ENCODE results near the gene CCDC80. TPM values are rescaled to one million over a fixed set of nuclear protein-coding genes. Genes with fewer than 3 reads are reported as not detected.

Gene CCDC80
- total RNA-seq, 3 donors from 2014 or later (not counting 1 experiment from before 2014, with no cell fraction given): 0.08 TPM; not detected in 2

GRCh38 chr3:112635674-112636073 lies 5.3 kb downstream of the CCDC80 start:
- Histone ChIP-seq H3K27me3 (ENCODE audit: control insufficient read depth, insufficient read depth, low read length) (no peaks in the 10 kb centered on the region), H3K36me3 (ENCODE audit: control insufficient read depth, insufficient read depth, low read length) (no peaks in the 10 kb centered on the region), H3K9me3 (ENCODE audit: control insufficient read depth, insufficient read depth, low read length) (no peaks in the 10 kb centered on the region), H3K27ac (ENCODE audit: low read length) (no peak overlapping the region), H3K4me3 (ENCODE audit: low read length) (no peak overlapping the region), H3K4me1 (ENCODE audit: control insufficient read depth, insufficient read depth, low read length) (no peaks in the 10 kb centered on the region)
- no peak for DNase-seq
- Mint-ChIP-seq H3K27ac (no peak overlapping the region), H3K4me3 (no peak overlapping the region), H3K36me3 (no peaks in the 10 kb centered on the region), H3K9me3 (no peaks in the 10 kb centered on the region), H3K4me1 (no peaks in the 10 kb centered on the region), H3K27me3 (ENCODE audit: low read depth in 2 of 2) (peaks cover 0 to 12% of the 10 kb centered on the region in 2 donors)
- no peak for ATAC-seq
- 100% methylated on average over 1 of the region's 1 CpG for WGBS (ENCODE audit: insufficient coverage)
- TF ChIP-seq, protein P1, sequence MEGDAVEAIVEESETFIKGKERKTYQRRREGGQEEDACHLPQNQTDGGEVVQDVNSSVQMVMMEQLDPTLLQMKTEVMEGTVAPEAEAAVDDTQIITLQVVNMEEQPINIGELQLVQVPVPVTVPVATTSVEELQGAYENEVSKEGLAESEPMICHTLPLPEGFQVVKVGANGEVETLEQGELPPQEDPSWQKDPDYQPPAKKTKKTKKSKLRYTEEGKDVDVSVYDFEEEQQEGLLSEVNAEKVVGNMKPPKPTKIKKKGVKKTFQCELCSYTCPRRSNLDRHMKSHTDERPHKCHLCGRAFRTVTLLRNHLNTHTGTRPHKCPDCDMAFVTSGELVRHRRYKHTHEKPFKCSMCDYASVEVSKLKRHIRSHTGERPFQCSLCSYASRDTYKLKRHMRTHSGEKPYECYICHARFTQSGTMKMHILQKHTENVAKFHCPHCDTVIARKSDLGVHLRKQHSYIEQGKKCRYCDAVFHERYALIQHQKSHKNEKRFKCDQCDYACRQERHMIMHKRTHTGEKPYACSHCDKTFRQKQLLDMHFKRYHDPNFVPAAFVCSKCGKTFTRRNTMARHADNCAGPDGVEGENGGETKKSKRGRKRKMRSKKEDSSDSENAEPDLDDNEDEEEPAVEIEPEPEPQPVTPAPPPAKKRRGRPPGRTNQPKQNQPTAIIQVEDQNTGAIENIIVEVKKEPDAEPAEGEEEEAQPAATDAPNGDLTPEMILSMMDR (IDR thresholded peaks at IDR 0.05): no peak
- intact Hi-C loops (cut with micrococcal nuclease): no loop called here

DNA sequence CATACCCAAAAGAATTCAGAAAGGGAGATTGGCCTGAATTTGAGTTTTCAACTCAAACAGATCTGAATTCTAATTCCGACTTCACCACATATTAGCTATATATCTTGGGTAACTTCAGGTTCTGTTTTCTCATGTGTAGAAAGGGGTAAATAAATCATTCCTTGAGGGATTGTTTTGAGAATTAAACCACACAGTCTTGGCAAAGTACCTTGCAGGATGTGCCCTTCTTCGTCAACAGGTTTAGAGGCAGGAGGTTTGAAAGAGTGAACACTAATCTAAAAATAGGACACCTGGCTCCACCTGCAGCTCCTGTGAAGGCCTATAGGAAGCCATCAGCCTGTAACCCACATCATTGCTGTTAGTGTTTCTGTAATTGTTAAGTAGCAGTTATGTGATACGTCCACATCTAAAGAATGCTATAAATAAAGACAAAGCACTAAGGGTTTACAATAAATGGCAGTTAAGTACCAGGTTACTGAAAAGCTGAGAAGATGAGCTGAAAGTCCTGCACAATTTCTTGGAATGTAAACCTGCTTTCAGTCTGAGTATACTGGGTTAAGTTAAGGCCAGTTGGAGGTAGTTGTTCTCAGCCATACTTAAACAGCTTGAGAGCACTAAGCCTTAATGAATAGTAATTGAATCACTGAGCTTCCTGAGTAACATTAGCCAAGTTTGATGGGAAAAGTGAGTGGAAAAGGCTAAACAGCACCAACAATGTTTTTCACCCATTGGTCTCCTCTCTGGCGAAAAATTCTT lies 6.0 kb downstream of the CCDC80 start:
- Histone ChIP-seq H3K27me3 (ENCODE audit: control insufficient read depth, insufficient read depth, low read length) (no peaks in the 10 kb centered on the region), H3K9me3 (ENCODE audit: control insufficient read depth, insufficient read depth, low read length) (no peaks in the 10 kb centered on the region), H3K4me3 (ENCODE audit: low read length) (no peak overlapping the region), H3K4me1 (ENCODE audit: control insufficient read depth, insufficient read depth, low read length) (no peaks in the 10 kb centered on the region), H3K36me3 (ENCODE audit: control insufficient read depth, insufficient read depth, low read length) (no peaks in the 10 kb centered on the region), H3K27ac (ENCODE audit: low read length) (no peak overlapping the region)
- peaks cover 0 to 12% of the 10 kb centered on the region in 2 donors for H3K27me3 Mint-ChIP-seq (ENCODE audit: low read depth in 2 of 2)
- no peaks in the 10 kb centered on the region for H3K4me1 Mint-ChIP-seq
- H3K27ac Mint-ChIP-seq: no peak overlapping the region
- no peaks in the 10 kb centered on the region for H3K9me3 Mint-ChIP-seq
- ATAC-seq (no peak), DNase-seq (no peak)
- H3K36me3 Mint-ChIP-seq: no peaks in the 10 kb centered on the region
- intact Hi-C loops (cut with micrococcal nuclease): no loop called here
- 63% methylated on average over 3 of the region's 4 CpGs for WGBS (ENCODE audit: insufficient coverage)
- H3K4me3 Mint-ChIP-seq: no peak overlapping the region
- TF ChIP-seq, protein P1 (IDR thresholded peaks at IDR 0.05): no peak

DNA sequence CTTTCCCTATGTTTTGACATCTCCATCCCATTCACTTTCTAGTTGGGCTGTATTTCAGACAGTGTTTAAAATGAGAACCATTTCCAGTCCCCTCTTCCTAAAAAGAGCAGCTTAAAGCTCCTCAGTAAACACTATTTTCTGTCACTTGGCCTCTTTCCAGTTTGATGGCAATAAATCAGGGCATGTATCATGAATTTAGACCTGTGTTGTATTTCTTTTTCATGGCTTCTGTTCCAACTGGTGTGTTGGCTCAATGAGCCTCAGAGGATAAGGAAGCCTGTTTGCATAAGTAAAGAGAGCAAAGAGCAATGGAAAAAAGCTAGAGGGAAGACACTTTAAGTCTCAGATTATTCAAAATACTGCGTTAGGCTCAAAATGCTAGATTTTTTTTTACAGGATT lies 7.2 kb downstream of the CCDC80 start:
- ATAC-seq (no peak), DNase-seq (no peak)
- TF ChIP-seq, protein P1 (IDR thresholded peaks at IDR 0.05): no peak
- 89% methylated on average over 1 of the region's 1 CpG for WGBS (ENCODE audit: insufficient coverage)
- Histone ChIP-seq H3K4me3 (ENCODE audit: low read length) (no peak overlapping the region), H3K4me1 (ENCODE audit: control insufficient read depth, insufficient read depth, low read length) (no peaks in the 10 kb centered on the region), H3K27ac (ENCODE audit: low read length) (no peak overlapping the region), H3K36me3 (ENCODE audit: control insufficient read depth, insufficient read depth, low read length) (no peaks in the 10 kb centered on the region), H3K9me3 (ENCODE audit: control insufficient read depth, insufficient read depth, low read length) (no peaks in the 10 kb centered on the region), H3K27me3 (ENCODE audit: control insufficient read depth, insufficient read depth, low read length) (no peaks in the 10 kb centered on the region)
- Mint-ChIP-seq H3K4me1 (no peaks in the 10 kb centered on the region), H3K27me3 (ENCODE audit: low read depth in 2 of 2) (peaks cover 0 to 12% of the 10 kb centered on the region in 2 donors), H3K27ac (no peak overlapping the region), H3K36me3 (no peaks in the 10 kb centered on the region), H3K9me3 (no peaks in the 10 kb centered on the region), H3K4me3 (no peak overlapping the region)
- intact Hi-C loops (cut with micrococcal nuclease): no loop called here

- Histone ChIP-seq H3K4me1 (ENCODE audit: control insufficient read depth, insufficient read depth, low read length) (no peaks in the 10 kb centered on the region), H3K4me3 (ENCODE audit: low read length) (no peak overlapping the region), H3K9me3 (ENCODE audit: control insufficient read depth, insufficient read depth, low read length) (no peaks in the 10 kb centered on the region), H3K27ac (ENCODE audit: low read length) (no peak overlapping the region), H3K27me3 (ENCODE audit: control insufficient read depth, insufficient read depth, low read length) (no peaks in the 10 kb centered on the region), H3K36me3 (ENCODE audit: control insufficient read depth, insufficient read depth, low read length) (no peaks in the 10 kb centered on the region)
- H3K4me1 Mint-ChIP-seq: no peaks in the 10 kb centered on the region
- WGBS (ENCODE audit: insufficient coverage): 85% methylated on average over 2 of the region's 3 CpGs
- no peaks in the 10 kb centered on the region for H3K9me3 Mint-ChIP-seq
- H3K4me3 Mint-ChIP-seq: no peak overlapping the region
- H3K36me3 Mint-ChIP-seq: no peaks in the 10 kb centered on the region
- H3K27me3 Mint-ChIP-seq (ENCODE audit: low read depth in 2 of 2): peaks cover 0 to 12% of the 10 kb centered on the region in 2 donors
- H3K27ac Mint-ChIP-seq: no peak overlapping the region
- ATAC-seq: no peak
- TF ChIP-seq, protein P1 (IDR thresholded peaks at IDR 0.05): no peak
- intact Hi-C loops (cut with micrococcal nuclease): no loop called here
- DNase-seq: no peak
Observed at GRCh38 chr3:112633191-112633590, 7.8 kb downstream of the CCDC80 start.

All from natural killer cell (primary cell).